K562 treated with DMSO at 1 percent for 4 hours (cell line): ENCODE measurements around the gene ARL5C. TPM values are rescaled to one million over a fixed set of nuclear protein-coding genes. Genes with fewer than 3 reads are reported as not detected.

Source experiments
- total RNA-seq: library from RNA; unstranded; fragments of 300-600 nt; gene quantifications from 2 replicates; pipeline ENCODE4 v1.2.3, GENCODE V29; 2022; ENCODE audit not compliant: insufficient read depth

The ARL5C gene
- not detected in 2 replicates for total RNA-seq

GRCh38 chr17:39165841-39166349, at the start of gene ARL5C:
TSS of gene ARL5C (minus strand) at chr17:39166161. CDS start at chr17:39165760, 401 bp downstream.

GRCh38 chr17:39200070-39200879, 34.3 kb upstream of the ARL5C start, which contains the start of gene RPL19:
TSS of gene RPL19 (plus strand) at chr17:39200283. CDS start at chr17:39200345, 62 bp downstream.

GRCh38 chr17:39197380-39198185, 31.6 kb upstream of the ARL5C start, which contains the start of gene CACNB1:
TSS of gene CACNB1 (minus strand) at chr17:39197669. CDS start at chr17:39197495, 174 bp downstream.

GRCh38 chr17:39151150-39151942, 14.6 kb downstream of the ARL5C start, which contains the start of gene PLXDC1:
TSS of gene PLXDC1 (minus strand) at chr17:39151637. CDS start at chr17:39151437, 200 bp downstream.

Other genes with a start within 250 kb of the ARL5C start
- not detected in 2 replicates for gene FBXO47, start 198.8 kb downstream of the ARL5C start, total RNA-seq
- not detected in 2 replicates for gene PLXDC1, start 14.5 kb downstream of the ARL5C start, total RNA-seq
- gene CACNB1, start 31.5 kb upstream of the ARL5C start, total RNA-seq: 0.63 and 1.3 TPM in 2 replicates
- 4,580 and 4,695 TPM in 2 replicates for gene RPL19, start 34.1 kb upstream of the ARL5C start, total RNA-seq
- not detected in 2 replicates for gene STAC2, start 59.8 kb upstream of the ARL5C start, total RNA-seq
- gene FBXL20, start 235.5 kb upstream of the ARL5C start, total RNA-seq: 4.0 and 6.1 TPM in 2 replicates